Stomach (tissue), 9 donors: ENCODE measurements around the gene TTLL8. TPM values are rescaled to one million over a fixed set of nuclear protein-coding genes. Genes with fewer than 3 reads are reported as not detected.

ENCODE experiments used
- DNase-seq, 2 donors: peaks; one replicate each; pipeline versions ENCODE4 v3.0.0 to v3.0.0-alpha.2; 2013 to 2019
- H3K27ac ChIP-seq, 5 donors: fragments of 200-600 bp in 4 of 5; sonication (generic) in 4 of 5; one replicate each; pipeline ENCODE4 v1.5.1; 2013 to 2019; ENCODE audit warnings: mild to moderate bottlenecking in 1 of 5, moderate library complexity in 1 of 5
- H3K27me3 ChIP-seq, 3 donors: fragments of 200-600 bp; sonication (generic); one replicate each; pipeline ENCODE4 v1.5.1; 2017 to 2019; ENCODE audit warnings: mixed run types in 1 of 3
- H3K36me3 ChIP-seq, 4 donors: fragments of 200-600 bp; sonication (generic); 1 replicate in 3 of 4; 2 replicates in 1 of 4; pipeline ENCODE4 v1.5.1; 2016 to 2019
- H3K4me1 ChIP-seq, 4 donors: fragments of 200-600 bp; sonication (generic); one replicate each; pipeline ENCODE4 v1.5.1; 2016 to 2019
- H3K4me3 ChIP-seq, 4 donors: fragments of 200-600 bp; sonication (generic) in 3 of 4; one replicate each; pipeline ENCODE4 v1.5.1; 2016 to 2019; ENCODE audit warnings: mild to moderate bottlenecking in 1 of 4
- H3K9me3 ChIP-seq, 4 donors: fragments of 200-600 bp; sonication (generic); one replicate each; pipeline ENCODE4 v1.5.1; 2016 to 2019
- EP300 ChIP-seq: sonication (generic); formaldehyde crosslinking; IDR thresholded peaks from one replicate; pipeline ENCODE4 v1.6.1; 2017; ENCODE audit warnings: antibody characterized with exemption
- POLR2A ChIP-seq, 4 donors: fragments of 450-650 bp; IDR thresholded peaks; one replicate each; pipeline ENCODE4 v1.6.1; 2016; ENCODE audit warnings: antibody characterized with exemption in 4 of 4, control low read depth in 2 of 4, mild to moderate bottlenecking in 1 of 4, moderate library complexity in 1 of 4
- POLR2AphosphoS5 ChIP-seq, 3 donors: sonication (generic); formaldehyde crosslinking; IDR thresholded peaks; one replicate each; pipeline ENCODE4 v1.6.1; 2016; ENCODE audit warnings: antibody characterized with exemption in 3 of 3
- WGBS, 5 donors: extraction: QIAGEN DNeasy Blood & Tissue Kit in 3 of 5; methylation state at CpG; one replicate each; pipeline versions ENCODE4 v1.1.5 to v1.1.7; 2013 to 2018; 5-methylcytosine and 5-hydroxymethylcytosine counted together
- intact Hi-C: fragments of 100-400 bp; cut with DNase I; formaldehyde crosslinking; loops from one replicate; pipeline ENCODE4 v1.15.1; 2023; ENCODE audit warnings: low total_unique reads
- polyA plus RNA-seq, 3 donors: library from polyadenylated mRNA; stranded (reverse); fragments of 200-250 nt; gene quantifications; one replicate each; pipeline ENCODE4 v1.2.3, GENCODE V29; 2013
- total RNA-seq, 5 donors: library from RNA; depleted of rRNA; stranded (reverse); fragments of >200 nt; gene quantifications; one replicate each; pipeline versions ENCODE4 v1.1.0 to v1.2.3, GENCODE V29; 2014 to 2016
- TF ChIP-seq, protein P1 (sequence below), 7 experiments: fragments of 450-650 bp in 4 of 7; fragments of 200-600 bp in 3 of 7; sonication (generic) in 3 of 7; IDR thresholded peaks; one replicate each; pipeline ENCODE4 v1.5.1; 2016 to 2019; ENCODE audit warnings: antibody characterized with exemption in 7 of 7, control low read depth in 2 of 7, mild to moderate bottlenecking in 1 of 7
- donor health status: healthy with polysubstance abuse.
- donor health status: Bipolar disorder and iron deficiency.
- donor health status: healthy.

TTLL8 gene
- total and polyA plus RNA-seq, 8 donors = not detected

DNA sequence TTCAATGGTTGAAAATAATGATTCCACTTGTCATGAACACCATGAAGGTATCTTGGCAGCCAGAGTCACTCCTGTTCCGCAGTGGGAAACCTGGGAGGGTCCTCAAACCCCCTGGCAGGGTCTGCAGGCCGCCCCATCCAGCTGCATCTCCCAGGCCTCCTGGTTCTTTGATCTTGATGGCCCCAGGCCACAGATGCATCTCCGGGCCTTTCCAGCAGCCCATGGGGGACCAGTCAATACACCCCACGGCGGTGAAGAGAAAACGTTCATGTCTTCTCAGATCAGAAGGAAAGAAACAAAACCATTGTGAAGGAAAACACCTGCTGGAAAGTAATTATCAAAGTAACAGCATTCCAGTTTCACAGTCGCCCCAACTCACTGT is 1.8 kb upstream of the TTLL8 start:
- H3K27ac ChIP-seq = no peak overlapping the region
- no peak overlapping the region for H3K4me3 ChIP-seq
- intact Hi-C loops = no loop called here
- WGBS, 5 donors = 75 to 82% (median 79%) methylated on average over 7 of the region's 7 CpGs
- TF ChIP-seq POLR2AphosphoS5 (IDR thresholded peaks at IDR 0.05) (no peak), POLR2A (IDR thresholded peaks at IDR 0.05) (no peak), EP300 (no peak)
- TF ChIP-seq, protein P1, sequence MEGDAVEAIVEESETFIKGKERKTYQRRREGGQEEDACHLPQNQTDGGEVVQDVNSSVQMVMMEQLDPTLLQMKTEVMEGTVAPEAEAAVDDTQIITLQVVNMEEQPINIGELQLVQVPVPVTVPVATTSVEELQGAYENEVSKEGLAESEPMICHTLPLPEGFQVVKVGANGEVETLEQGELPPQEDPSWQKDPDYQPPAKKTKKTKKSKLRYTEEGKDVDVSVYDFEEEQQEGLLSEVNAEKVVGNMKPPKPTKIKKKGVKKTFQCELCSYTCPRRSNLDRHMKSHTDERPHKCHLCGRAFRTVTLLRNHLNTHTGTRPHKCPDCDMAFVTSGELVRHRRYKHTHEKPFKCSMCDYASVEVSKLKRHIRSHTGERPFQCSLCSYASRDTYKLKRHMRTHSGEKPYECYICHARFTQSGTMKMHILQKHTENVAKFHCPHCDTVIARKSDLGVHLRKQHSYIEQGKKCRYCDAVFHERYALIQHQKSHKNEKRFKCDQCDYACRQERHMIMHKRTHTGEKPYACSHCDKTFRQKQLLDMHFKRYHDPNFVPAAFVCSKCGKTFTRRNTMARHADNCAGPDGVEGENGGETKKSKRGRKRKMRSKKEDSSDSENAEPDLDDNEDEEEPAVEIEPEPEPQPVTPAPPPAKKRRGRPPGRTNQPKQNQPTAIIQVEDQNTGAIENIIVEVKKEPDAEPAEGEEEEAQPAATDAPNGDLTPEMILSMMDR (IDR thresholded peaks at IDR 0.05) = no peak
- H3K9me3 ChIP-seq = no peaks in the 10 kb centered on the region
- H3K27me3 ChIP-seq = peaks cover 8 to 84% (median 31%) of the 10 kb centered on the region in 3 donors
- DNase-seq = no peak
- no peaks in the 10 kb centered on the region for H3K36me3 ChIP-seq
- peaks cover 7 to 21% (median 17%) of the 10 kb centered on the region in 4 donors for H3K4me1 ChIP-seq

DNA sequence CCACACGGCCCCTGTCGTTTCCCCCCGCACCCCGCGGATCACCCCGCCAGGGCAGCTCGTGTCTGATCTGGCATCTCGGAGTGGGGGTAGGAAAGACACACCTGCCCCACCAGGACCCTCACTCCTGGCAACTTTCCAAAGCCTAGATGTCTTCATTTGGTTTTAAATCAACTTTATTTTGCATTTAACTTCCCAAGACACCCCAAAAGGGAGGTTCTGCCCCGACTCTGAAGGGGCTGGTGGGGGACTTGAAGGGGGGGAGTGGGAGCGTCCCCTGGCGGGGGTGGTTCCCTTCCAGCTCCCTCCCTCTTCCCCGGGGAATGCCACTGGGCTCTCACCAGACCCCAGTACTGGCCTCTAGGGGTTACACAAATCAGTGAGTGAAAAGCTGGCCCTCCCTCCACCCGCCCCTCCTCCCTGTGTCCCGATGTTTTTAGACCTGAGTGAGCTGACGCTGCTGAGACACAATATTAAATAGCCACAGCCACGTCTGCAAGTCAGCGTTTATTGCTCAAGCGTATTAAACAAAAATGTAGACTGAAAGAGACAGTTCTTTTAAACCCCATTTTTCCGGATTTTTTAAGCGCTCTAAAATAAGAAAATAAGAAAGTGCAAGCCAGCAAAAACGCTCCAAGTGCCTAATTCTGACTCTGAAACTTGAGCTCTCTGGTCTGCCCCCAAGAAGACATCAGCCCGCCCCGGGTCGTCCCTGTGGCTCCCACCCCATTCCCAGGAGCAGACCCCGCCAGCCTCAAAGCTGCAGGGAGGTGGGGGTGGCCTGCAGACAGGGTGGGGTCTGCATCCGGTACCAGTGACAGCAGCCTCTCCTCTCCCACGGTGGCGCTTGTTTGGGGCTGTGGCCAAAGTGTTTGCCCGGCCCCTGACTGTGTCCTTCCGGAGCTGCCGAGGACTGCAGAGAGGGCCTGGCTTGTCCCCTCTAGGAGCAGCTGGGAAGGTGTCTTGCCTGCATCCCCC is 1.1 kb upstream of the TTLL8 start:
- H3K36me3 ChIP-seq = no peaks in the 10 kb centered on the region
- H3K27ac ChIP-seq = no peak overlapping the region
- WGBS, 5 donors = 14 to 20% (median 19%) methylated on average over 26 to 31 of the region's 31 CpGs
- peak overlapping the region in 2 of 4 donors; percentile 25 to 38 for H3K4me3 ChIP-seq
- peaks cover 0 to 2% (median under 1%) of the 10 kb centered on the region in 4 donors for H3K9me3 ChIP-seq
- peaks cover 8 to 85% (median 31%) of the 10 kb centered on the region in 3 donors for H3K27me3 ChIP-seq
- TF ChIP-seq, protein P1 (IDR thresholded peaks at IDR 0.05) = no peak
- TF ChIP-seq EP300 = no peak
- intact Hi-C loops = no loop called here
- H3K4me1 ChIP-seq = peaks cover 7 to 21% (median 17%) of the 10 kb centered on the region in 4 donors
- peak in 1 of 2 donors; percentile 73 for DNase-seq

DNA sequence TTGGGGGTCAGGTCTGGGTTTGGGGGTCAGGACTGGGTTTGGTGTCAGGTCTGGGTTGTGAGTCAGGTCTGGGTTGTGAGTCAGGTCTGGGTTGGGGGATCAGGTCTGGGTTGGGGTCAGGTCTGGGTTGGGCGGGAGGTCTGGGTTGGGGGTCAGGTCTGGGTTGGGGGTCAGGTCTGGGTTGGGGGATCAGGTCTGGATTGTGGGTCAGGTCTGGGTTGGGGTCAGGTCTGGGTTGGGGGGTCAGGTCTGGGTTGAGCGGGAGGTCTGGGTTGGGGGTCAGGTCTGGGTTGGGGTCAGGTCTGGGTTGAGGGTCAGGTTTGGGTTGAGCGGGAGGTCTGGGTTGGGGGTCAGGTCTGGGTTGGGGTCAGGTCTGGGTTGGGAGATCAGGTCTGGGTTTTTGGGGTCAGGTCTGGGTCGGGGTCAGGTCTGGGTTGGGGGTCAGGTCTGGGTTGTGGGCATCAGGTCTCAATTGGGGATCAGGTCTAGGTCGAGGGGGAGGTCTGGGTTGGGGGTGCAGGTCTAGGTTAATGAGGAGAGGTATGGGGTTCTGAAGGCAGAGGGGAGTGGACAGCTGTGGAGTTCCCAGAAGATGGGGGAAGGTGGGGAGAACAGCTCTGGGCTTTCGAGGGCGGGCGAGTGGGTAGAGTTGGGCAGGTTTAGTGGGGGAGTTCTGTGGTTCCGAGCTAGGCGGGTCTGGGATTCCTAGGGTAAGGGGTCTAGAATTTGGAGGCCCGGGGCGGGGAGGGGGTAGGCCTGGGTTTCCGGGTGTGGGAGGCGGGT is 629 bp downstream of the TTLL8 start:
- H3K4me3 ChIP-seq = no peak overlapping the region
- 83 to 90% (median 87%) methylated on average over 12 to 14 of the region's 14 CpGs for WGBS, 5 donors
- TF ChIP-seq POLR2A (IDR thresholded peaks at IDR 0.05) (no peak), POLR2AphosphoS5 (IDR thresholded peaks at IDR 0.05) (no peak), EP300 (no peak)
- TF ChIP-seq, protein P1 (IDR thresholded peaks at IDR 0.05) = no peak
- peaks cover 8 to 75% (median 31%) of the 10 kb centered on the region in 3 donors for H3K27me3 ChIP-seq
- H3K9me3 ChIP-seq = peaks cover 0 to 19% (median 15%) of the 10 kb centered on the region in 4 donors
- H3K27ac ChIP-seq = no peak overlapping the region
- no peaks in the 10 kb centered on the region for H3K36me3 ChIP-seq
- DNase-seq = no peak
- intact Hi-C loops = no loop called here
- peaks cover 7 to 21% (median 17%) of the 10 kb centered on the region in 4 donors for H3K4me1 ChIP-seq
